ENCODE data around the gene MUC4.

DNA sequence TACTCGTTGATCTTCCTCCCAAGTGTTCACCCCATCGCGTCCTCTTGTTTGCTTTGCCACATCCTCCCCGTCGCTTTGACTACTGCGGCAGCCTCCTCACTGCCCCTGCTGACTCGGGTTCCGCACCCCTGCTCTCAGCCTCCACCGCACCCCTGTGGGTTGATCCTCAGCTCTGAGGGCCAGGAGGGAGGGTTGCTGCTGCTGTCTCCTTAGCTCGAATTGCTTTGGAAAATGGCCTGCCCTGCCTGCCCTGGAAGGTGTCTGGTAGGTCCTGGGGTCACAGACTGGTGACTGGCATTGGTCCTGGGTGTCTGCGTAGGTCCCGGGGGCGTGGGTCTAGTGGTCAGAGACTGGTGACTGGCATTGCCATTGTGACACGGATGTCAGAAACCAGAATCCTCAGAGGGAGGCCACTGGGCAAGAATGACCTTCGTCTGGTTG is 9.4 kb downstream of the MUC4 start:
- TF ChIP-seq, protein P1, sequence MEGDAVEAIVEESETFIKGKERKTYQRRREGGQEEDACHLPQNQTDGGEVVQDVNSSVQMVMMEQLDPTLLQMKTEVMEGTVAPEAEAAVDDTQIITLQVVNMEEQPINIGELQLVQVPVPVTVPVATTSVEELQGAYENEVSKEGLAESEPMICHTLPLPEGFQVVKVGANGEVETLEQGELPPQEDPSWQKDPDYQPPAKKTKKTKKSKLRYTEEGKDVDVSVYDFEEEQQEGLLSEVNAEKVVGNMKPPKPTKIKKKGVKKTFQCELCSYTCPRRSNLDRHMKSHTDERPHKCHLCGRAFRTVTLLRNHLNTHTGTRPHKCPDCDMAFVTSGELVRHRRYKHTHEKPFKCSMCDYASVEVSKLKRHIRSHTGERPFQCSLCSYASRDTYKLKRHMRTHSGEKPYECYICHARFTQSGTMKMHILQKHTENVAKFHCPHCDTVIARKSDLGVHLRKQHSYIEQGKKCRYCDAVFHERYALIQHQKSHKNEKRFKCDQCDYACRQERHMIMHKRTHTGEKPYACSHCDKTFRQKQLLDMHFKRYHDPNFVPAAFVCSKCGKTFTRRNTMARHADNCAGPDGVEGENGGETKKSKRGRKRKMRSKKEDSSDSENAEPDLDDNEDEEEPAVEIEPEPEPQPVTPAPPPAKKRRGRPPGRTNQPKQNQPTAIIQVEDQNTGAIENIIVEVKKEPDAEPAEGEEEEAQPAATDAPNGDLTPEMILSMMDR (IDR thresholded peaks at IDR 0.05): no peak
- TF ChIP-seq POLR2AphosphoS5 (IDR thresholded peaks at IDR 0.05): no peak
- TF ChIP-seq POLR2A (IDR thresholded peaks at IDR 0.05): no peak

All from prostate gland (tissue), 2 donors.